T-helper 1 cell treated with Interleukin-12 subunit alpha and Interleukin-12 subunit beta and Interleukin-4 antibody, amounts not matched to agents 30 ng/mL and 1 ng/mL, for 36 hours (primary cell): ENCODE measurements around the gene NOVA2. TPM values are rescaled to one million over a fixed set of nuclear protein-coding genes. Genes with fewer than 3 reads are reported as not detected.

Experiments used
- intact Hi-C: fragments of 100-400 bp; cut with micrococcal nuclease; formaldehyde crosslinking; loops from one replicate; pipeline ENCODE4 v1.15.1; 2024
- total RNA-seq: library from RNA; stranded (reverse); gene quantifications from 2 replicates; pipeline ENCODE4 v1.2.3, GENCODE V29; 2022

NOVA2 gene
- total RNA-seq, 1 donor from 2014 or later = 0.51 TPM

- intact Hi-C loops = no loop called here
These were observed 4.0 kb downstream of the NOVA2 start for GRCh38 chr19:45969676-45970075.

GRCh38 chr19:45968626-45969025, 5.0 kb downstream of the NOVA2 start:
- intact Hi-C loops = no loop called here

- intact Hi-C loops = no loop called here
These were observed 6.4 kb downstream of the NOVA2 start for GRCh38 chr19:45967246-45967645.

GRCh38 chr19:45962021-45962420, 11.6 kb downstream of the NOVA2 start:
- intact Hi-C loops = no loop called here

- intact Hi-C loops = no loop called here
These were observed 12.9 kb downstream of the NOVA2 start for GRCh38 chr19:45960595-45961235.

GRCh38 chr19:45959517-45960025, 14.1 kb downstream of the NOVA2 start:
- intact Hi-C loops = no loop called here

GRCh38 chr19:45958769-45959516, 14.7 kb downstream of the NOVA2 start:
- intact Hi-C loops = no loop called here

GRCh38 chr19:45958320-45958719, 15.3 kb downstream of the NOVA2 start:
- intact Hi-C loops = no loop called here

- intact Hi-C loops = no loop called here
These were observed 17.6 kb downstream of the NOVA2 start for GRCh38 chr19:45955905-45956608.

- intact Hi-C loops = no loop called here
These were observed 19.5 kb downstream of the NOVA2 start for GRCh38 chr19:45954156-45954555.

GRCh38 chr19:45953676-45954075, 20.0 kb downstream of the NOVA2 start:
- intact Hi-C loops = loop anchor here (1.0 kb wide), 1 partner anchor 42 kb away; the partner anchor contains the start of gene CCDC61

GRCh38 chr19:45952686-45953505, 20.8 kb downstream of the NOVA2 start:
- intact Hi-C loops = loop anchor here (1.0 kb wide), 1 partner anchor 42 kb away; the partner anchor contains the start of gene CCDC61

- intact Hi-C loops = no loop called here
These were observed 21.4 kb downstream of the NOVA2 start for GRCh38 chr19:45952341-45952685.

- intact Hi-C loops = no loop called here
These were observed 25.7 kb downstream of the NOVA2 start for GRCh38 chr19:45947926-45948325.

- intact Hi-C loops = no loop called here
These were observed 33.2 kb downstream of the NOVA2 start for GRCh38 chr19:45940515-45940805.

GRCh38 chr19:45939792-45940514, 33.7 kb downstream of the NOVA2 start:
- intact Hi-C loops = no loop called here

GRCh38 chr19:45938733-45939319, 34.8 kb downstream of the NOVA2 start:
- intact Hi-C loops = no loop called here

- intact Hi-C loops = no loop called here
These were observed 38.4 kb downstream of the NOVA2 start for GRCh38 chr19:45935267-45935666.

GRCh38 chr19:45934551-45935230, 39.0 kb downstream of the NOVA2 start:
- intact Hi-C loops = no loop called here

GRCh38 chr19:45933759-45934158, 39.9 kb downstream of the NOVA2 start:
- intact Hi-C loops = no loop called here
